ENCODE data around the gene CAPZA3. TPM values are rescaled to one million over a fixed set of nuclear protein-coding genes. Genes with fewer than 3 reads are reported as not detected.

The CAPZA3 gene
- 0.24 TPM in 1 of 2 replicates, not detected in the other for total RNA-seq

GRCh38 chr12:18737819-18738218 lies at the start of gene CAPZA3, which contains the start of gene PLCZ1:
Gene CAPZA3, plus strand, starts transcription at chr12:18738119. Its CDS starts 150 bp downstream, at chr12:18738269.
Gene PLCZ1, minus strand, starts transcription at chr12:18738012. Its CDS starts 641 bp downstream, at chr12:18737371.

Other genes with a start within 250 kb of the CAPZA3 start
- gene PLCZ1, start 107 bp upstream of the CAPZA3 start, total RNA-seq, result not detected in 2 replicates